RWPE2 (cell line): Measurements from ENCODE around the gene SYT5.
"Not testable (repeated sequence)": the region's sequence is repeated elsewhere in the genome, so short reads cannot be mapped to it uniquely, and the experiment has no call there.

Experiments
- ATAC-seq: fragments of 200-7000 bp; cut with Tn5 transposase; 3 replicates; pipeline ENCODE4 v1.9.1; 2021; ENCODE audit warnings: low read depth
- DNase-seq: peaks from one replicate; pipeline ENCODE4 v3.0.0-alpha.2; 2020; ENCODE audit warnings: low spot score
- H3K27ac ChIP-seq: fragments of 450-650 bp; 2 replicates; pipeline ENCODE4 v1.5.1; 2017; ENCODE audit warnings: mild to moderate bottlenecking; ENCODE audit not compliant: poor library complexity, severe bottlenecking
- H3K27me3 ChIP-seq: fragments of 250-450 bp; sonication (Bioruptor Pico); 2 replicates; pipeline ENCODE4 v1.5.1; 2021; ENCODE audit warnings: mild to moderate bottlenecking, moderate library complexity; ENCODE audit not compliant: insufficient read depth, poor library complexity, severe bottlenecking
- H3K36me3 ChIP-seq: fragments of 250-450 bp; sonication (Bioruptor Pico); 2 replicates; pipeline ENCODE4 v1.5.1; 2020; ENCODE audit warnings: low read depth, mild to moderate bottlenecking, moderate library complexity
- H3K4me1 ChIP-seq: fragments of 250-450 bp; sonication (Bioruptor Pico); 2 replicates; pipeline ENCODE4 v1.5.1; 2021; ENCODE audit warnings: mild to moderate bottlenecking, moderate library complexity; ENCODE audit not compliant: insufficient read depth, poor library complexity, severe bottlenecking
- H3K4me3 ChIP-seq: fragments of 250-450 bp; sonication (Bioruptor Pico); 2 replicates; pipeline ENCODE4 v1.5.1; 2021; ENCODE audit warnings: mild to moderate bottlenecking, moderate library complexity; ENCODE audit not compliant: severe bottlenecking
- H3K9me3 ChIP-seq: fragments of 250-450 bp; sonication (Bioruptor Pico); 2 replicates; pipeline ENCODE4 v1.5.1; 2021; ENCODE audit warnings: mild to moderate bottlenecking, moderate library complexity; ENCODE audit not compliant: severe bottlenecking
- CTCF ChIP-seq: fragments of 450-650 bp; IDR thresholded peaks from one replicate; pipeline ENCODE4 v1.5.1; 2017; ENCODE audit warnings: mild to moderate bottlenecking, moderate library complexity; ENCODE audit not compliant: poor library complexity, severe bottlenecking

The SYT5 gene

GRCh38 chr19:55172741-55173140 lies 7.3 kb downstream of the SYT5 start:
- Histone ChIP-seq H3K27me3 (no peaks in the 10 kb centered on the region), H3K36me3 (no peaks in the 10 kb centered on the region), H3K9me3 (no peaks in the 10 kb centered on the region), H3K27ac (peak overlapping the region; percentile 78), H3K4me3 (peak overlapping the region; percentile 39), H3K4me1 (peaks cover 2% of the 10 kb centered on the region)
- ATAC-seq (peak; percentile 40; the same call in 2 of the 3 replicates), DNase-seq (no peak)
- TF ChIP-seq CTCF, result no peak

- H3K36me3 ChIP-seq, DNase-seq, H3K9me3 ChIP-seq, ATAC-seq, H3K27me3 ChIP-seq, H3K4me1 ChIP-seq: not testable (repeated sequence)
- Histone ChIP-seq H3K27ac (peak overlapping the region; percentile 78), H3K4me3 (peak overlapping the region; percentile 39)
Measured at GRCh38 chr19:55172318-55172717, 7.8 kb downstream of the SYT5 start.

GRCh38 chr19:55171440-55171839 lies 8.6 kb downstream of the SYT5 start:
- no peak overlapping the region for H3K4me3 ChIP-seq
- H3K4me1 ChIP-seq, result peaks cover 2% of the 10 kb centered on the region
- H3K9me3 ChIP-seq, result no peaks in the 10 kb centered on the region
- H3K27me3 ChIP-seq, result no peaks in the 10 kb centered on the region
- ATAC-seq (no peak), DNase-seq (no peak)
- no peak overlapping the region for H3K27ac ChIP-seq
- no peak for TF ChIP-seq CTCF
- H3K36me3 ChIP-seq, result no peaks in the 10 kb centered on the region

- DNase-seq, result no peak
- no peak overlapping the region for H3K4me3 ChIP-seq
Measured at GRCh38 chr19:55169136-55169535, 11.0 kb downstream of the SYT5 start.

GRCh38 chr19:55166530-55167268 lies 13.4 kb downstream of the SYT5 start, which contains the start of gene DNAAF3:
TSS of gene DNAAF3 (minus strand) at chr19:55166613. CDS start at chr19:55166413, 200 bp downstream.
- Histone ChIP-seq H3K27me3 (no peaks in the 10 kb centered on the region), H3K27ac (peak within 1 kb of the TSS; percentile 54), H3K9me3 (no peaks in the 10 kb centered on the region), H3K36me3 (no peaks in the 10 kb centered on the region), H3K4me1 (no peaks in the 10 kb centered on the region), H3K4me3 (peak within 1 kb of the TSS; percentile 41)
- ATAC-seq, result peak; percentile 97
- peak; percentile 8 for TF ChIP-seq CTCF
- DNase-seq, result peak; percentile 97

More at GRCh38 chr19:55169136-55169535, 11.0 kb downstream of the SYT5 start:
- no peak for TF ChIP-seq CTCF
- Histone ChIP-seq H3K9me3 (no peaks in the 10 kb centered on the region), H3K4me1 (peaks cover 2% of the 10 kb centered on the region), H3K36me3 (no peaks in the 10 kb centered on the region), H3K27me3 (no peaks in the 10 kb centered on the region), H3K27ac (no peak overlapping the region)
- no peak for ATAC-seq
